HG02623 (cell line): ENCODE measurements around the gene MS4A5.
A peak's percentile ranks its signal among the peaks of the same experiment; 100 is the strongest.
"Not testable (repeated sequence)": the region's sequence is repeated elsewhere in the genome, so short reads cannot be mapped to it uniquely, and the experiment has no call there.

Experiments
- ATAC-seq: cut with Tn5 transposase; IDR thresholded peaks from one replicate; pipeline ENCODE4 v1.9.1; 2021; ENCODE audit warnings: moderate library complexity; ENCODE audit not compliant: unreplicated experiment

The MS4A5 gene

GRCh38 chr11:60429272-60429671 is at the start of gene MS4A5:
TSS of gene MS4A5 (plus strand) at chr11:60429572. CDS start at chr11:60429675, 103 bp downstream.
- no peak for ATAC-seq

- ATAC-seq = peak; percentile 90
These were observed 40.0 kb upstream of the MS4A5 start for GRCh38 chr11:60389279-60389910.

GRCh38 chr11:60390419-60390818 is 39.0 kb upstream of the MS4A5 start:
- ATAC-seq = no peak

- no peak for ATAC-seq
These were observed 37.0 kb upstream of the MS4A5 start for GRCh38 chr11:60392361-60392760.

GRCh38 chr11:60393016-60393415 is 36.4 kb upstream of the MS4A5 start:
- no peak for ATAC-seq

GRCh38 chr11:60394666-60395380 is 34.5 kb upstream of the MS4A5 start:
- ATAC-seq = no peak

GRCh38 chr11:60396382-60396781 is 33.0 kb upstream of the MS4A5 start, which contains the start of gene MS4A14:
TSS of gene MS4A14 (plus strand) at chr11:60396459. CDS start at chr11:60396579, 120 bp downstream.
- no peak for ATAC-seq

- peak; percentile 64 for ATAC-seq
These were observed 32.6 kb upstream of the MS4A5 start for GRCh38 chr11:60396799-60397198.

GRCh38 chr11:60420015-60420414 is 9.4 kb upstream of the MS4A5 start:
- no peak for ATAC-seq

GRCh38 chr11:60422609-60423008 is 6.8 kb upstream of the MS4A5 start:
- no peak for ATAC-seq

GRCh38 chr11:60428517-60428916 is 855 bp upstream of the MS4A5 start:
- no peak for ATAC-seq

GRCh38 chr11:60431251-60431650 is 1.9 kb downstream of the MS4A5 start:
- no peak for ATAC-seq

GRCh38 chr11:60433401-60433800 is 4.0 kb downstream of the MS4A5 start:
- ATAC-seq = no peak

- ATAC-seq = no peak
These were observed 17.7 kb downstream of the MS4A5 start for GRCh38 chr11:60447070-60447469.

- no peak for ATAC-seq
These were observed 18.5 kb downstream of the MS4A5 start for GRCh38 chr11:60447846-60448245.

- ATAC-seq = not testable (repeated sequence)
These were observed 21.8 kb downstream of the MS4A5 start for GRCh38 chr11:60451185-60451584.

GRCh38 chr11:60454212-60454611 is 24.8 kb downstream of the MS4A5 start:
- no peak for ATAC-seq

- peak; percentile 70 for ATAC-seq
These were observed 26.2 kb downstream of the MS4A5 start, which contains the start of gene MS4A1 for GRCh38 chr11:60455531-60456042. TSS of gene MS4A1 (plus strand) at chr11:60455847. CDS start at chr11:60462375, 6,528 bp downstream.

GRCh38 chr11:60457576-60457975 is 28.2 kb downstream of the MS4A5 start:
- ATAC-seq = peak; percentile 40

GRCh38 chr11:60459345-60459744 is 30.0 kb downstream of the MS4A5 start:
- ATAC-seq = no peak

- ATAC-seq = no peak
These were observed 39.5 kb downstream of the MS4A5 start for GRCh38 chr11:60468829-60469228.

GRCh38 chr11:60469723-60470122 is 40.4 kb downstream of the MS4A5 start:
- ATAC-seq = no peak
